Vagina (tissue), 2 donors: Measurements from ENCODE around the gene STARD3. TPM values are rescaled to one million over a fixed set of nuclear protein-coding genes. Genes with fewer than 3 reads are reported as not detected.

ENCODE experiments used
- DNase-seq, 2 donors: peaks; one replicate each; pipeline ENCODE4 v3.0.0-alpha.2; 2017; ENCODE audit errors: extremely low spot score in 2 of 2
- H3K27ac ChIP-seq: fragments of 200-600 bp; sonication (generic); one replicate; pipeline ENCODE4 v1.5.1; 2019
- H3K27me3 ChIP-seq: fragments of 200-600 bp; sonication (generic); one replicate; pipeline ENCODE4 v1.5.1; 2019
- H3K36me3 ChIP-seq, 2 donors: fragments of 200-600 bp; sonication (generic); one replicate each; pipeline ENCODE4 v1.5.1; 2017 to 2019
- H3K4me1 ChIP-seq: fragments of 200-600 bp; sonication (generic); one replicate; pipeline ENCODE4 v1.5.1; 2019
- H3K4me3 ChIP-seq, 2 donors: fragments of 200-600 bp; sonication (generic); 1 replicate in 1 of 2; 2 replicates in 1 of 2; pipeline ENCODE4 v1.5.1; 2016 to 2019
- H3K9me3 ChIP-seq: fragments of 200-600 bp; sonication (generic); one replicate; pipeline ENCODE4 v1.5.1; 2019
- POLR2A ChIP-seq, 2 donors: fragments of 450-650 bp; IDR thresholded peaks; one replicate each; pipeline ENCODE4 v1.6.1; 2017; ENCODE audit warnings: antibody characterized with exemption in 2 of 2, mild to moderate bottlenecking in 2 of 2, moderate library complexity in 2 of 2
- POLR2AphosphoS5 ChIP-seq, 2 donors: sonication (generic); formaldehyde crosslinking; IDR thresholded peaks; one replicate each; pipeline ENCODE4 v1.9.0; 2017; ENCODE audit warnings: antibody characterized with exemption in 2 of 2, mild to moderate bottlenecking in 2 of 2, low read depth in 1 of 2; ENCODE audit not compliant: insufficient read depth in 1 of 2
- intact Hi-C: fragments of 100-400 bp; cut with DNase I; formaldehyde crosslinking; loops from one replicate; pipeline ENCODE4 v1.15.1; 2023
- total RNA-seq: library from RNA; depleted of rRNA; stranded (reverse); fragments of >200 nt; gene quantifications from one replicate; pipeline ENCODE4 v1.2.3, GENCODE V29; 2016
- TF ChIP-seq, protein P1 (sequence below), 3 experiments: fragments of 450-650 bp in 2 of 3; fragments of 200-600 bp in 1 of 3; sonication (generic) in 1 of 3; IDR thresholded peaks; one replicate each; pipeline ENCODE4 v1.5.1; 2017 to 2019; ENCODE audit warnings: antibody characterized with exemption in 3 of 3, mild to moderate bottlenecking in 2 of 3, moderate library complexity in 2 of 3

Gene STARD3
- total RNA-seq, 1 donor from 2014 or later, result 148 TPM

- Histone ChIP-seq H3K4me1 (peaks cover 19% of the 10 kb centered on the region), H3K9me3 (no peaks in the 10 kb centered on the region), H3K36me3 (no peaks in the 10 kb centered on the region), H3K4me3 (no peak overlapping the region), H3K27me3 (peaks cover 7% of the 10 kb centered on the region), H3K27ac (no peak overlapping the region)
- intact Hi-C loops, result no loop called here
- no peak for TF ChIP-seq POLR2A (IDR thresholded peaks at IDR 0.05)
- TF ChIP-seq POLR2AphosphoS5 (IDR thresholded peaks at IDR 0.05; ENCODE audit: insufficient read depth in 1 of 2, low read depth in 1 of 2), result no peak
- TF ChIP-seq, protein P1, sequence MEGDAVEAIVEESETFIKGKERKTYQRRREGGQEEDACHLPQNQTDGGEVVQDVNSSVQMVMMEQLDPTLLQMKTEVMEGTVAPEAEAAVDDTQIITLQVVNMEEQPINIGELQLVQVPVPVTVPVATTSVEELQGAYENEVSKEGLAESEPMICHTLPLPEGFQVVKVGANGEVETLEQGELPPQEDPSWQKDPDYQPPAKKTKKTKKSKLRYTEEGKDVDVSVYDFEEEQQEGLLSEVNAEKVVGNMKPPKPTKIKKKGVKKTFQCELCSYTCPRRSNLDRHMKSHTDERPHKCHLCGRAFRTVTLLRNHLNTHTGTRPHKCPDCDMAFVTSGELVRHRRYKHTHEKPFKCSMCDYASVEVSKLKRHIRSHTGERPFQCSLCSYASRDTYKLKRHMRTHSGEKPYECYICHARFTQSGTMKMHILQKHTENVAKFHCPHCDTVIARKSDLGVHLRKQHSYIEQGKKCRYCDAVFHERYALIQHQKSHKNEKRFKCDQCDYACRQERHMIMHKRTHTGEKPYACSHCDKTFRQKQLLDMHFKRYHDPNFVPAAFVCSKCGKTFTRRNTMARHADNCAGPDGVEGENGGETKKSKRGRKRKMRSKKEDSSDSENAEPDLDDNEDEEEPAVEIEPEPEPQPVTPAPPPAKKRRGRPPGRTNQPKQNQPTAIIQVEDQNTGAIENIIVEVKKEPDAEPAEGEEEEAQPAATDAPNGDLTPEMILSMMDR (IDR thresholded peaks at IDR 0.05), result no peak
- no peak for DNase-seq
Observed at GRCh38 chr17:39628655-39629493, 8.1 kb upstream of the STARD3 start.

DNA sequence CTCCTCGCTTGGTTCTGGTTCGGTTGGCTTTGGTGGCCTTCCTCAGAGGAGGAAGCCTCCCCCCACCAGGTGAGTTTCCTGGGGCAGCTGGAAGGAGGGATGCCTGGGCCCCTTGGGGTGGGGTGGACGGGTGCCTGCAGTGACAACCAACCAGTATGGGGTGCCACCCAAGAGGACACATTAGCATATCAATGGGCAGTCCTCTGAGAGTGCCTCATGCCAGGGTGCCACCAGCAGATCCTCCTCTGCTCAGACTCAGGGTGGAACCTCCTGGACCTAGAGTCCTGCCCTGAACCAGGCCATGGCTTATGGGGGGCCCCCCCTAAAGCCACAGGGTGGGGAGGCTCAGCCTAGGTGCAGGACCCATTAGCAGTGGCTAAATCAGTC, 7.5 kb upstream of the STARD3 start:
- no peak for DNase-seq
- TF ChIP-seq POLR2AphosphoS5 (IDR thresholded peaks at IDR 0.05; ENCODE audit: insufficient read depth in 1 of 2, low read depth in 1 of 2) (no peak), POLR2A (IDR thresholded peaks at IDR 0.05) (no peak)
- TF ChIP-seq, protein P1 (IDR thresholded peaks at IDR 0.05), result no peak
- intact Hi-C loops, result no loop called here
- H3K36me3 ChIP-seq, result no peaks in the 10 kb centered on the region
- H3K27me3 ChIP-seq, result peaks cover 7% of the 10 kb centered on the region
- H3K27ac ChIP-seq, result no peak overlapping the region
- H3K9me3 ChIP-seq, result no peaks in the 10 kb centered on the region
- no peak overlapping the region for H3K4me3 ChIP-seq
- H3K4me1 ChIP-seq, result peaks cover 22% of the 10 kb centered on the region

DNA sequence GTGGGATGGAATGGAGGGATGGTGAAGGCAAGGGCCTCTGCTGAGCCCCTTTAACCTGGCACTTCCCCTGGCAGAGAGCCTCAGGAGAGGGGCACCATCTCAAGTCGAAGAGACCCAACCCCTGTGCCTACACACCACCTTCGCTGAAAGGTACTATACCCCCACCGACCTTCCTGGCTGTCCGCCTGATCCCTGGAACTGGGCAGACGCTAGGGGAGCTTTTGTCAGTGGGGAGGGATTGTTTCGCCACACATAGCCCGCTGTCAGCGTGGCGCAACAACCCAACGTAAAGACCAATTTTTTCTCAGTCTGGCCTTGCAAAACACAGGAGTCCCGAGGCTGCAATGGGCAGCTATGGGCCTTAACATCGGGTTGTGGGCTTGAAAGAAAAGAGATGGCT, 7.0 kb upstream of the STARD3 start:
- Histone ChIP-seq H3K27ac (no peak overlapping the region), H3K4me1 (peaks cover 25% of the 10 kb centered on the region), H3K27me3 (peaks cover 7% of the 10 kb centered on the region), H3K4me3 (no peak overlapping the region), H3K36me3 (no peaks in the 10 kb centered on the region), H3K9me3 (no peaks in the 10 kb centered on the region)
- DNase-seq, result no peak
- intact Hi-C loops, result loop anchor here (5.0 kb wide), 1 partner anchor 37 kb away; the partner anchor contains the start of genes PNMT and TCAP
- TF ChIP-seq, protein P1 (IDR thresholded peaks at IDR 0.05), result no peak
- no peak for TF ChIP-seq POLR2A (IDR thresholded peaks at IDR 0.05)
- no peak for TF ChIP-seq POLR2AphosphoS5 (IDR thresholded peaks at IDR 0.05; ENCODE audit: insufficient read depth in 1 of 2, low read depth in 1 of 2)

DNA sequence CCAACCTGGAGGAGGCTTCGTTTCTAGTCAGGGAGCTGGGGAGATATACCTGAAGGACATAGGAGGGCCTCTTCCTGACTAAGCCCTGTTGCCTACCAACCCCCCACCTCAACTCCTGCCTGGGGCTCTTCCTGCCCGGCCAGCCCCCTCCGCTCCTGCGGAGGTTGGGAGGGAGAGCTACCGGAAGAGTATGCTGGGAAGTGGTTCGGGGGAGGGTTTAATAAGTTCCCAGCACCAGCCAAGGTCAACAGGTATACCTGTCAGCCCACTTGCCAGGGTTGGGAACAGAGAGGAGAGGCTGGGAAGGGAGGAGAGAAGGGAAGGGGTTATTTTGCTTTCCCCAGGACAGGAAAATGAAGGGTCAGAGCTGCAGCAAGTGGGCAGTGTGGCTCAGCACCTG, 5.5 kb upstream of the STARD3 start:
- Histone ChIP-seq H3K4me1 (peaks cover 26% of the 10 kb centered on the region), H3K36me3 (no peaks in the 10 kb centered on the region), H3K27ac (no peak overlapping the region), H3K9me3 (no peaks in the 10 kb centered on the region), H3K27me3 (peaks cover 7% of the 10 kb centered on the region), H3K4me3 (no peak overlapping the region)
- DNase-seq, result no peak
- TF ChIP-seq, protein P1 (IDR thresholded peaks at IDR 0.05), result no peak
- intact Hi-C loops, result loop anchor here (5.0 kb wide), 1 partner anchor 36 kb away; the partner anchor contains the start of genes PNMT and TCAP
